GM19328 (cell line): Measurements from ENCODE around the gene XNDC1N.

Experiments used
- ATAC-seq: cut with Tn5 transposase; IDR thresholded peaks from one replicate; pipeline ENCODE4 v1.9.1; 2021; ENCODE audit warnings: mild to moderate bottlenecking, moderate library complexity; ENCODE audit not compliant: unreplicated experiment

Gene XNDC1N

GRCh38 chr11:71927820-71928736 is at the start of gene XNDC1N:
TSS of gene XNDC1N (minus strand) at chr11:71928594. CDS start at chr11:71923353, 5,241 bp downstream.
- ATAC-seq = peak; percentile 60

GRCh38 chr11:71977743-71978418 is 49.5 kb upstream of the XNDC1N start:
- ATAC-seq = no peak

- no peak for ATAC-seq
These were observed 48.7 kb upstream of the XNDC1N start for GRCh38 chr11:71977090-71977489.

GRCh38 chr11:71976551-71976950 is 48.2 kb upstream of the XNDC1N start:
- no peak for ATAC-seq

GRCh38 chr11:71971680-71972079 is 43.3 kb upstream of the XNDC1N start:
- ATAC-seq = no peak

GRCh38 chr11:71964641-71965040 is 36.2 kb upstream of the XNDC1N start:
- ATAC-seq = no peak

- ATAC-seq = no peak
These were observed 35.1 kb upstream of the XNDC1N start for GRCh38 chr11:71963468-71963867.

- ATAC-seq = no peak
These were observed 34.1 kb upstream of the XNDC1N start for GRCh38 chr11:71962428-71963038.

- ATAC-seq = no peak
These were observed 27.6 kb upstream of the XNDC1N start for GRCh38 chr11:71955898-71956456.

GRCh38 chr11:71951741-71952310 is 23.4 kb upstream of the XNDC1N start:
- no peak for ATAC-seq

- no peak for ATAC-seq
These were observed 20.6 kb upstream of the XNDC1N start for GRCh38 chr11:71949034-71949433.

- ATAC-seq = no peak
These were observed 20.1 kb upstream of the XNDC1N start for GRCh38 chr11:71948314-71949027.

- ATAC-seq = no peak
These were observed 19.1 kb upstream of the XNDC1N start for GRCh38 chr11:71947498-71947897.

GRCh38 chr11:71946144-71946571 is 17.8 kb upstream of the XNDC1N start:
- ATAC-seq = no peak

GRCh38 chr11:71940561-71941219 is 12.3 kb upstream of the XNDC1N start:
- no peak for ATAC-seq

- ATAC-seq = no peak
These were observed 9.4 kb upstream of the XNDC1N start for GRCh38 chr11:71937826-71938225.

GRCh38 chr11:71936825-71937224 is 8.4 kb upstream of the XNDC1N start:
- ATAC-seq = no peak

- ATAC-seq = no peak
These were observed 7.0 kb upstream of the XNDC1N start for GRCh38 chr11:71935338-71935925.

- ATAC-seq = no peak
These were observed 5.8 kb upstream of the XNDC1N start for GRCh38 chr11:71934213-71934612.
